A549 (cell line): Measurements from ENCODE around the gene MT1B. TPM values are rescaled to one million over a fixed set of nuclear protein-coding genes. Genes with fewer than 3 reads are reported as not detected.
"Not testable (repeated sequence)": the region's sequence is repeated elsewhere in the genome, so short reads cannot be mapped to it uniquely, and the experiment has no call there.

ENCODE experiments used
- ATAC-seq, 2 experiments: fragments of 200-7000 bp in 1 of 2; fragments of >200 bp in 1 of 2; cut with Nextera tagmentation in 1 of 2; cut with Tn5 transposase in 1 of 2; 3 replicates each; pipeline versions ENCODE4 v1.8.0 to v1.9.1; 2018 to 2020; ENCODE audit warnings: mild to moderate bottlenecking in 1 of 2, moderate library complexity in 1 of 2
- CTCF ChIA-PET: fragments of 300-600 bp; sonication (Branson Sonifier 250); formaldehyde crosslinking; extraction: SDS; loops from one replicate; lab custom pipeline; 2021; ENCODE audit warnings: antibody characterized with exemption, inconsistent platforms; lab: Yijun Ruan, JAX
- POLR2A ChIA-PET: fragments of 350-600 bp; formaldehyde crosslinking; extraction: SDS; loops from one replicate; lab custom pipeline; 2021; ENCODE audit warnings: antibody characterized with exemption, inconsistent platforms; lab: Yijun Ruan, JAX
- DNase-seq, 2 experiments: peaks; one replicate each; pipeline versions ENCODE4 v3.0.0 to v3.0.0-alpha.2; 2011 to 2016; ENCODE audit warnings: low read depth in 1 of 2, low spot score in 1 of 2
- FAIRE-seq: peaks from 2 replicates; lab custom pipeline; 2011; peaks lifted over from hg19 to GRCh38; lab: Jason Lieb, UNC
- H3K27ac ChIP-seq, 2 experiments: fragments of >200 bp; sonication (Bioruptor Twin); formaldehyde crosslinking; 3 replicates each; pipeline ENCODE4 v1.5.1; 2016 to 2017
- H3K4me1 ChIP-seq: fragments of >200 bp; sonication (Bioruptor Twin); formaldehyde crosslinking; 3 replicates; pipeline ENCODE4 v1.6.1; 2016
- H3K4me2 ChIP-seq: fragments of >200 bp; sonication (Bioruptor Twin); formaldehyde crosslinking; 3 replicates; pipeline ENCODE4 v1.6.1; 2016
- H3K4me3 ChIP-seq: fragments of >200 bp; sonication (Bioruptor Twin); formaldehyde crosslinking; 3 replicates; pipeline ENCODE4 v1.5.1; 2016
- H3K9me3 ChIP-seq: fragments of >200 bp; sonication (Bioruptor Twin); formaldehyde crosslinking; 3 replicates; pipeline ENCODE4 v1.6.1; 2016
- CHD4 ChIP-seq: fragments of 200-600 bp; sonication (generic); IDR thresholded peaks from 2 replicates; pipeline ENCODE4 v1.6.1; 2016; ENCODE audit warnings: antibody characterized with exemption, mild to moderate bottlenecking, borderline replicate concordance
- EP300 ChIP-seq, 2 experiments: fragments of >200 bp; sonication (Bioruptor Twin); formaldehyde crosslinking; IDR thresholded peaks; 2 replicates in 1 of 2; 3 replicates in 1 of 2; pipeline ENCODE4 v1.6.1; 2016 to 2017
- HEYL ChIP-seq: fragments of 250-450 bp; sonication (Bioruptor Pico); IDR thresholded peaks from 2 replicates; pipeline ENCODE4 v1.8.0; 2021; ENCODE audit warnings: mild to moderate bottlenecking, moderate library complexity
- HOXB5 ChIP-seq: fragments of 250-450 bp; sonication (Bioruptor Pico); IDR thresholded peaks from 2 replicates; pipeline ENCODE4 v1.5.0; 2020; ENCODE audit warnings: mild to moderate bottlenecking, moderate library complexity
- JUN ChIP-seq, 2 experiments: fragments of >200 bp; sonication (Bioruptor Twin); formaldehyde crosslinking; IDR thresholded peaks; 2 replicates in 1 of 2; 3 replicates in 1 of 2; pipeline ENCODE4 v1.6.1; 2016 to 2017
- MAFK ChIP-seq: fragments of 450-650 bp; IDR thresholded peaks from 2 replicates; pipeline ENCODE4 v1.6.1; 2014; ENCODE audit not compliant: partially characterized antibody
- MAZ ChIP-seq: fragments of 150-350 bp; IDR thresholded peaks from 2 replicates; pipeline ENCODE4 v1.6.1; 2014; ENCODE audit warnings: antibody characterized with exemption, low read depth, low read length, borderline replicate concordance
- POLR2AphosphoS2 ChIP-seq: conservative IDR thresholded peaks from 2 replicates; pipeline ENCODE4 v1.6.1; 2012; ENCODE audit warnings: low read length, improper control_type of control experiment, inconsistent platforms
- RARB ChIP-seq: fragments of 250-450 bp; sonication (Bioruptor Pico); IDR thresholded peaks from 2 replicates; pipeline ENCODE4 v1.8.0; 2021; ENCODE audit warnings: mild to moderate bottlenecking, moderate library complexity
- RCOR1 ChIP-seq: fragments of 150-350 bp; IDR thresholded peaks from 2 replicates; pipeline ENCODE4 v1.6.1; 2014; ENCODE audit warnings: antibody characterized with exemption, low read length, low read depth
- RFX5 ChIP-seq: fragments of 450-650 bp; IDR thresholded peaks from 2 replicates; pipeline ENCODE4 v1.7.1; 2014; ENCODE audit warnings: antibody characterized with exemption, mild to moderate bottlenecking, moderate library complexity
- SMC3 ChIP-seq: fragments of >200 bp; sonication (Bioruptor Twin); formaldehyde crosslinking; IDR thresholded peaks from 3 replicates; pipeline ENCODE4 v1.6.1; 2018; ENCODE audit warnings: inconsistent platforms
- ZNF302 ChIP-seq: fragments of 250-450 bp; sonication (Bioruptor Pico); IDR thresholded peaks from 2 replicates; pipeline ENCODE4 v1.9.0; 2021; ENCODE audit warnings: inconsistent platforms, mild to moderate bottlenecking, moderate library complexity
- WGBS: methylation state at CpG from one replicate; pipeline ENCODE4 v1.1.6; 2017; ENCODE audit errors: missing lambda C conversion rate; 5-methylcytosine and 5-hydroxymethylcytosine counted together
- polyA plus RNA-seq, 4 experiments: library from polyadenylated mRNA; depleted of rRNA in 3 of 4; stranded (reverse); fragments of >200 nt; fragmentation: RNase III in 1 of 4; extraction: RNeasy Plus Mini Kit Qiagen cat#74134 plus additional on column Dnase treatment in 1 of 4; gene quantifications; 2 replicates in 3 of 4; 3 replicates in 1 of 4; pipeline ENCODE4 v1.2.3, GENCODE V29; 2011 to 2017
- TF ChIP-seq, protein P1 (sequence below): fragments of 150-350 bp; IDR thresholded peaks from 2 replicates; pipeline ENCODE4 v1.6.1; 2014; ENCODE audit warnings: low read depth, mild to moderate bottlenecking, low read length
- TF ChIP-seq, protein P2 (sequence below): fragments of >200 bp; sonication (Bioruptor Twin); formaldehyde crosslinking; IDR thresholded peaks from 2 replicates; pipeline ENCODE4 v1.6.1; 2016
- TF ChIP-seq, protein P3 (sequence below): IDR thresholded peaks from 2 replicates; pipeline ENCODE4 v1.6.1; 2012
- TF ChIP-seq, protein P4 (sequence below): fragments of >200 bp; sonication (Bioruptor Twin); formaldehyde crosslinking; IDR thresholded peaks from 3 replicates; pipeline ENCODE4 v1.6.1; 2016
- TF ChIP-seq, protein P5 (sequence below): fragments of >200 bp; sonication (Bioruptor Twin); formaldehyde crosslinking; IDR thresholded peaks from 3 replicates; pipeline ENCODE4 v1.5.1; 2016

The MT1B gene
- polyA plus RNA-seq, 2 of the 4 experiments (the other 2 are of a cell fraction) = not detected

DNA sequence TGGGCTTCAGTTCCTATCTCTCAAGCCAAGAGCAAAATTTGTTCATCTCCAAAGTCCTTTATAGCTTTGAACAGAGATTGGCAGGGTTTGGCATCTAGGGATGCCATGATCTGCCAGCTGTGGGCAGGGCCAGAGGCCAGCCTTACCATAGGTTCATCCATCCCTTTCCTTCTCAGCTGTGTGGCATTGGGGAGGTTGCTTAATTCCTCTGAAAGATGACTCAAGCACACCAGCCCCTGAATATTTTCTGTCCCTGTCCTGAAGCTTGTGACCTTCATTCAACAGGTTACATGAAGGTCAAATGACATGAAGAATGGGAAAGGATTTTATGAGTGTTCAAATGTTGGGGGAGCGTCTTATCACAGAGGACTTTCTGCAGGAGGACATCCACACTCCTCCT is 12.8 kb downstream of the MT1B start:
- WGBS = 74% methylated on average over 1 of the region's 1 CpG
- no peak overlapping the region for H3K4me3 ChIP-seq
- POLR2A ChIA-PET = no interaction called here
- no peak for TF ChIP-seq RFX5
- TF ChIP-seq HOXB5 = no peak
- no peak for TF ChIP-seq MAFK
- TF ChIP-seq CHD4 = no peak
- no peak for TF ChIP-seq MAZ
- TF ChIP-seq ZNF302 = no peak
- TF ChIP-seq, protein P1, sequence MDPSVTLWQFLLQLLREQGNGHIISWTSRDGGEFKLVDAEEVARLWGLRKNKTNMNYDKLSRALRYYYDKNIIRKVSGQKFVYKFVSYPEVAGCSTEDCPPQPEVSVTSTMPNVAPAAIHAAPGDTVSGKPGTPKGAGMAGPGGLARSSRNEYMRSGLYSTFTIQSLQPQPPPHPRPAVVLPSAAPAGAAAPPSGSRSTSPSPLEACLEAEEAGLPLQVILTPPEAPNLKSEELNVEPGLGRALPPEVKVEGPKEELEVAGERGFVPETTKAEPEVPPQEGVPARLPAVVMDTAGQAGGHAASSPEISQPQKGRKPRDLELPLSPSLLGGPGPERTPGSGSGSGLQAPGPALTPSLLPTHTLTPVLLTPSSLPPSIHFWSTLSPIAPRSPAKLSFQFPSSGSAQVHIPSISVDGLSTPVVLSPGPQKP = no peak
- TF ChIP-seq, protein P2, sequence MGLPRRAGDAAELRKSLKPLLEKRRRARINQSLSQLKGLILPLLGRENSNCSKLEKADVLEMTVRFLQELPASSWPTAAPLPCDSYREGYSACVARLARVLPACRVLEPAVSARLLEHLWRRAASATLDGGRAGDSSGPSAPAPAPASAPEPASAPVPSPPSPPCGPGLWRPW = no peak
- TF ChIP-seq EP300 (IDR thresholded peaks at IDR 0.05) = no peak
- no peak for TF ChIP-seq HEYL
- TF ChIP-seq RCOR1 = no peak
- TF ChIP-seq RARB (CRISPR knock-in tag) = no peak
- TF ChIP-seq JUN (IDR thresholded peaks at IDR 0.05) = no peak
- TF ChIP-seq, protein P3, sequence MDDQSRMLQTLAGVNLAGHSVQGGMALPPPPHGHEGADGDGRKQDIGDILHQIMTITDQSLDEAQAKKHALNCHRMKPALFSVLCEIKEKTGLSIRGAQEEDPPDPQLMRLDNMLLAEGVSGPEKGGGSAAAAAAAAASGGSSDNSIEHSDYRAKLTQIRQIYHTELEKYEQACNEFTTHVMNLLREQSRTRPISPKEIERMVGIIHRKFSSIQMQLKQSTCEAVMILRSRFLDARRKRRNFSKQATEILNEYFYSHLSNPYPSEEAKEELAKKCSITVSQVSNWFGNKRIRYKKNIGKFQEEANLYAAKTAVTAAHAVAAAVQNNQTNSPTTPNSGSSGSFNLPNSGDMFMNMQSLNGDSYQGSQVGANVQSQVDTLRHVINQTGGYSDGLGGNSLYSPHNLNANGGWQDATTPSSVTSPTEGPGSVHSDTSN = no peak
- TF ChIP-seq POLR2AphosphoS2 = no peak
- TF ChIP-seq, protein P4, sequence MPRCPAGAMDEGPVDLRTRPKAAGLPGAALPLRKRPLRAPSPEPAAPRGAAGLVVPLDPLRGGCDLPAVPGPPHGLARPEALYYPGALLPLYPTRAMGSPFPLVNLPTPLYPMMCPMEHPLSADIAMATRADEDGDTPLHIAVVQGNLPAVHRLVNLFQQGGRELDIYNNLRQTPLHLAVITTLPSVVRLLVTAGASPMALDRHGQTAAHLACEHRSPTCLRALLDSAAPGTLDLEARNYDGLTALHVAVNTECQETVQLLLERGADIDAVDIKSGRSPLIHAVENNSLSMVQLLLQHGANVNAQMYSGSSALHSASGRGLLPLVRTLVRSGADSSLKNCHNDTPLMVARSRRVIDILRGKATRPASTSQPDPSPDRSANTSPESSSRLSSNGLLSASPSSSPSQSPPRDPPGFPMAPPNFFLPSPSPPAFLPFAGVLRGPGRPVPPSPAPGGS = no peak
- no peak for TF ChIP-seq SMC3
- TF ChIP-seq, protein P5, sequence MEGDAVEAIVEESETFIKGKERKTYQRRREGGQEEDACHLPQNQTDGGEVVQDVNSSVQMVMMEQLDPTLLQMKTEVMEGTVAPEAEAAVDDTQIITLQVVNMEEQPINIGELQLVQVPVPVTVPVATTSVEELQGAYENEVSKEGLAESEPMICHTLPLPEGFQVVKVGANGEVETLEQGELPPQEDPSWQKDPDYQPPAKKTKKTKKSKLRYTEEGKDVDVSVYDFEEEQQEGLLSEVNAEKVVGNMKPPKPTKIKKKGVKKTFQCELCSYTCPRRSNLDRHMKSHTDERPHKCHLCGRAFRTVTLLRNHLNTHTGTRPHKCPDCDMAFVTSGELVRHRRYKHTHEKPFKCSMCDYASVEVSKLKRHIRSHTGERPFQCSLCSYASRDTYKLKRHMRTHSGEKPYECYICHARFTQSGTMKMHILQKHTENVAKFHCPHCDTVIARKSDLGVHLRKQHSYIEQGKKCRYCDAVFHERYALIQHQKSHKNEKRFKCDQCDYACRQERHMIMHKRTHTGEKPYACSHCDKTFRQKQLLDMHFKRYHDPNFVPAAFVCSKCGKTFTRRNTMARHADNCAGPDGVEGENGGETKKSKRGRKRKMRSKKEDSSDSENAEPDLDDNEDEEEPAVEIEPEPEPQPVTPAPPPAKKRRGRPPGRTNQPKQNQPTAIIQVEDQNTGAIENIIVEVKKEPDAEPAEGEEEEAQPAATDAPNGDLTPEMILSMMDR = no peak
- FAIRE-seq = no peak
- H3K4me2 ChIP-seq = no peak overlapping the region
- DNase-seq = no peak
- H3K9me3 ChIP-seq = no peaks in the 10 kb centered on the region
- CTCF ChIA-PET = interaction anchor here (1.5 kb wide), 1 partner anchor 20 kb away, joined by 4 read pairs; no protein-coding TSS in a partner anchor
- no peak for ATAC-seq
- H3K27ac ChIP-seq = no peak overlapping the region
- H3K4me1 ChIP-seq = no peaks in the 10 kb centered on the region

DNA sequence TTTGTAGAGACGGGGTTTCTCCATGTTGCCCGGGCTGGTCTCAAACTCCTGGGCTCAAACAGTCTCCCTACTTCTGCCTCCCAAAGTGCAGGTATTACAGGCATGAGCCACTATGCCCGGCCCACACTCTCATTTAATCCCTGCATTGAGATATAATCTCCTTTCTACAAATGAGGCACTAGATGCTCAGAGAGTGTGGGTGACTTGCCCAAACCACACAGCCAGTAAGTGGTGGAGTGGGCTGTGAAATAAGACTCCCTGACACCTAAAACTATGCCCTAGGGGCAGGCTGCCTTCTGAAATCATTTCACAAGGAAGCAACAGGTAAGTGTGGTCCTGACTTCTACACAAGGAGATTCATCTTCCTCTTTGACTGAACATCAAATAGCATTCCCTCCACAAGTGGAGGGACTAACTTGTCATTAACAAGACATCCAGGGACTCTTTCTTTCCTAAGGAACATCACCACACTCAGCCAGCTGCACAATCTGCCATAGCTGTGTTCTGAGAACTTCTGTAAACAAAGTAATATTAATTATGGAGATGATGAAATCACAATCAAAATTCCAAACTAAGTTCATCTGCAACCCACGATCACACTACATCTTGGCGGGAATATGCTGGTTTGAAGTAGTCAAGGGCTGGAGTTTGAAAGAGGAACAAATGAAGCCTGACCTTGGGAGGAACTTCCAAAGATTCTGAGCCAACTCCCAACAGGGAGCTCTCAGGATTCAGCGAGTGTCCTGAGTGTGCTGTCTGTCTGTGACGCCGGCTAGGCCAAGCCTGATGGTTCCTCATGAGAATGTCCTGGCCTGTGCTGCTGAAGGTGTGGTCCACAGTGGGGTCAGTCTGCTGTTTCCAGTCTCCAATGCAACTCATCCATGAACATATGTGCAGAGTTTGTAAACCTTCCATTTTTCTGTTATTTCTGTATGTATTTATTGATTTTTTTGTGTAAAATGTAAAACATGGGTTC is 13.9 kb downstream of the MT1B start:
- not testable (repeated sequence) for ATAC-seq, DNase-seq, H3K4me2 ChIP-seq, H3K4me1 ChIP-seq, FAIRE-seq, H3K27ac ChIP-seq, H3K4me3 ChIP-seq, H3K9me3 ChIP-seq
- 59% methylated on average over 8 of the region's 8 CpGs for WGBS
- ChIA-PET POLR2A (interaction anchor here (0.7 kb wide), 1 partner anchor 26 kb away, joined by 3 read pairs; no protein-coding TSS in a partner anchor), CTCF (interaction anchor here (0.6 to 1.5 kb wide), 3 partner anchors 21 to 235 kb away, joined by 3 to 4 read pairs (median 4); no protein-coding TSS in a partner anchor)
